KOPT-K1 (cell line): ENCODE results near the gene MED17.
A peak's percentile ranks its signal among the peaks of the same experiment; 100 is the strongest.

Source experiments
- H3K27ac ChIP-seq: fragments of 200-600 bp; sonication (generic); 2 replicates; pipeline ENCODE4 v1.5.1; 2016; ENCODE audit warnings: antibody characterized with exemption, mild to moderate bottlenecking, low read depth, low read length; ENCODE audit not compliant: poor library complexity, severe bottlenecking
- H3K36me3 ChIP-seq: fragments of 200-600 bp; sonication (generic); 2 replicates; pipeline ENCODE4 v1.5.1; 2017; ENCODE audit warnings: antibody characterized with exemption, mild to moderate bottlenecking, low read length, moderate library complexity; ENCODE audit not compliant: insufficient read depth
- H3K9me3 ChIP-seq: fragments of 200-600 bp; sonication (generic); 2 replicates; pipeline ENCODE4 v1.5.1; 2017; ENCODE audit warnings: antibody characterized with exemption, low read length, mild to moderate bottlenecking; ENCODE audit not compliant: insufficient read depth, poor library complexity, severe bottlenecking

MED17 gene, protein sequence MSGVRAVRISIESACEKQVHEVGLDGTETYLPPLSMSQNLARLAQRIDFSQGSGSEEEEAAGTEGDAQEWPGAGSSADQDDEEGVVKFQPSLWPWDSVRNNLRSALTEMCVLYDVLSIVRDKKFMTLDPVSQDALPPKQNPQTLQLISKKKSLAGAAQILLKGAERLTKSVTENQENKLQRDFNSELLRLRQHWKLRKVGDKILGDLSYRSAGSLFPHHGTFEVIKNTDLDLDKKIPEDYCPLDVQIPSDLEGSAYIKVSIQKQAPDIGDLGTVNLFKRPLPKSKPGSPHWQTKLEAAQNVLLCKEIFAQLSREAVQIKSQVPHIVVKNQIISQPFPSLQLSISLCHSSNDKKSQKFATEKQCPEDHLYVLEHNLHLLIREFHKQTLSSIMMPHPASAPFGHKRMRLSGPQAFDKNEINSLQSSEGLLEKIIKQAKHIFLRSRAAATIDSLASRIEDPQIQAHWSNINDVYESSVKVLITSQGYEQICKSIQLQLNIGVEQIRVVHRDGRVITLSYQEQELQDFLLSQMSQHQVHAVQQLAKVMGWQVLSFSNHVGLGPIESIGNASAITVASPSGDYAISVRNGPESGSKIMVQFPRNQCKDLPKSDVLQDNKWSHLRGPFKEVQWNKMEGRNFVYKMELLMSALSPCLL

DNA sequence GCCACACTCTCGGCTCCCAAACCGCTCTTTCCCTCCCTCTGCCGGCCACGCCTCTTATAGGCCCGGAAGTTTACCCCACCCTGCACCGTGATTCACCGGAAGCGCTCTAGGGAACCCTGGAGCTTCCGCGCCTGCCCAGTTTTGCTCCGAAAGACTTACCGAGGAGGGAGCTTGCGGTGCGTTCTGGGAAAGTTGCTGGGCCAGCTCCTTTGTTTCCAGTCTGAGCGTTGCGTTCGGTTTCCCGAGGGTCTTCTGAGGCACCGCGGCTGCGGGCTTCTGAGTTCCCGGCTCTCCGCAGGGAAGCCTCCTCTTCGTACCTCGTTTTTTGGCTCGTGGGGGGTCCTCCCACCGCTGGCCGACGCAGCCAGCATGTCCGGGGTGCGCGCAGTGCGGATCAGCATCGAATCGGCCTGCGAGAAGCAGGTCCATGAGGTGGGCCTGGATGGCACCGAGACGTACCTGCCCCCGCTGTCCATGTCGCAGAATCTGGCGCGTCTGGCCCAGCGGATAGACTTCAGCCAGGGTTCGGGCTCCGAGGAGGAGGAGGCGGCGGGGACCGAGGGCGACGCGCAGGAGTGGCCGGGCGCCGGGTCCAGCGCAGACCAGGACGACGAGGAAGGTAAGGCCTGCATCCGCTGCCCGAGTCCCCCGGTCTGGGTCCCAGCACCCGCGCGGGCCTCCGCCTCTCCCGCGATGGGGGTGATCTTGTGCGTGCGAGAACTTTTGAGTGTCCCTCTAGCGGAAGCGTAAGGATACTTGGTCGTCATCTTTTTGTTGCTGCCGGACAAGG, at the start of gene MED17:
MED17 (plus strand) TSS at position 138 of the 790 bp plus-strand sequence; CDS start at position 370, 232 bp downstream.
- Histone ChIP-seq H3K9me3 (no peaks in the 10 kb centered on the region), H3K36me3 (peaks cover 30% of the 10 kb centered on the region), H3K27ac (peak within 1 kb of the TSS; percentile 93)

DNA sequence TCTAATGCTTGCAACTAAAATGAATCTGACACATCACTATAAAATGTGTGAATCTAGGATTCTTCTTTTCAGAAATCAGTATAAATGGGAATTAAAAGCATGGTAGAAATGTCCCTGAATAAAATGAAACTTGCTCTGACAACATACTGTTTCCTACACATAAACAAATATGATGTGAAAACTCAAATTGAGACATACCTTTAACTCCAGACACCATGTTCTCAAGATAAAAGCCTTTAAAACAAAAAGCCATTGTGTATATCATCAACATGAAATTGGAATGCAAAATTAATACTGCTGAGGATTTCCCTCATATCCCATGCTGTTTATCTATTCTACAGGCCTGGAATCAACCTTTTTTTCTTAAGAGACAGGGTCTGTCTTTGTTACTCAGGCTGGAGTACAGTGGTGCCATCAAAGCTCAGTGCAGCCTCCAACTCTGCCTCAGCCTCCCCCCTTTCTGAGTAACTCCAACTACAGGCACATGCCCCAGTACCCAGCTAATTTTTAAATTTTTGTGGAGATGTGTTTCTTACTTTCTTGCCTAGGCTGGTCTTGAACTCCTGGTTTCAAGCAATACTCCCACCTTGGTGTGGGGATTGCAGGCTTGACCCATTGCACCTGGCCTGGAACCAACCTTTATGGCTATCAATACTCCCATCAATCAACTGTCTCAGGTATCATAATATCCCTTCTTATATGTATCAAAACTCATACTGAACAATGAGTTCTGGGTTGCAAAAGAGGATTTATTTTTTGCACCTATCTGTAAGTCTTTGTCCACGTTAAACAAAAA, 49.5 kb upstream of the MED17 start:
- Histone ChIP-seq H3K9me3 (no peaks in the 10 kb centered on the region), H3K27ac (no peak overlapping the region), H3K36me3 (peaks cover 100% of the 10 kb centered on the region)

DNA sequence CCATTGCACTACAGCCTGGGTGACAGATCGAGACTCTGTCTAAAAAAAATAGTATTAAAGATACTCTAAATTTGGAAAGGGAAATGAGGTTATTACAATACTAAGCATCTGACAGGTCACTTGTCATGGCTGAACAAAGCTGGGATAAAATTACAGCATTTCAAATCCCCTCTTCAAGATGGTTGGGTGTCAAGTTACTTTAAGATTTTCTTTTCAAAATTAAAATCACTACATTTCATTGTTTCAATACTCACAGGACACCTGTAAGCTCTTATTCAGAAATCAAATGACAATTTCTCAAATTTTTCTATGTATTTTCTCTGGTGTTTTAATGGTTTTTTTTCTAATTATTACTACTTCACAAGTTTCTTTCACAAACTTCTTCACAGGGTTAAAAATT, 48.5 kb upstream of the MED17 start:
- H3K27ac ChIP-seq, result no peak overlapping the region
- H3K9me3 ChIP-seq, result no peaks in the 10 kb centered on the region
- H3K36me3 ChIP-seq, result peaks cover 97% of the 10 kb centered on the region

DNA sequence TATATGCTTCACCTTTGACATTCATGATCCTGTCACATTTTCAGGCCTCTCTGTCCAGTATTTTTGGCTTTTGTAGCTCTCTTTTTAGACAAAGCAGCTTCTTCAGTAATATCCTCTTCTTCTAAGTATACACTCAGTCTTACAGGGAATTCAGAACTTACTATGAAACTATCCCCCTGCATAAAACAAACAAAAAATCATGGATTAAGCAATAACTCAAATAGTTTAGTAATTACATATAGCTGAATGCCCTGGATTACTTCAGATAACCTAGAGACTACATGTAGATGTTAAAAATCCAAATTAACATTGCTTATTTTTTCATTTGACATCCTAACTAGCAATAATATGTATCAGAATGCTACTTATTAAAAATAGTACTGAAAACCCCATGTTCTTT, 48.0 kb upstream of the MED17 start:
- Histone ChIP-seq H3K36me3 (peaks cover 92% of the 10 kb centered on the region), H3K9me3 (no peaks in the 10 kb centered on the region), H3K27ac (no peak overlapping the region)

DNA sequence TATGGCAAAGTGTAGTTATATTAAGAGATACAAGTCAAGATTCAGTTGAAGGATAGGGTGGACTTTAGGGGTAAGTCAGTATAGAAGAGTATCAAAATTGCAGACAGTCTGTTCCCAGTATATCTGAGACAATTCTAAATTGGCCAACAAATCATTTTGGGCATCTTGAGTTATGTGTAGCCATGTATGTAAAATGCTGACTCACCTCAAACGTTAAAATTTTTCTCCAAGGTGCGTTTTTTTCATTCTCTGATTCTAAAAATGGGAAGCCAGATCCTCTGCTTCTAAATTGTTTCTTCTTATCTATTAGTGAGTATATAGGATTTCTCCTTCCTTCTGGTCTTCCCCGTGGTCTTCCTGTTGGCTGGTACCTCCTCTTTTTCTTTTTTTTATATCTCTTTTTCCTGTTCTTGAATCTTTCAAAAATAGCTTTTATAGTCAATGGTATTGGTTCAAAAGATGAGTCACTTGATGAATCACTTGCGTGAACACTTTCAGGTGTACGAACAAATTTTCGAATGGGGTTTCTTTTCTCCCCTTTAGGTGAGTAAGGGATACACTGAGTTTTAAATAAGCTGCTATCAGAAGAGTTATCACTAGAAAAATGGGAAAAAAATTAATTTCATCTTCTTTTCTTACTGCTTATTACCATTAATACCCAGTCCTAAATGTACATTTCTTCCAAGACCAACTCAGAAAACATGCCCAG, 46.0 kb upstream of the MED17 start:
- Histone ChIP-seq H3K36me3 (peaks cover 75% of the 10 kb centered on the region), H3K27ac (peak overlapping the region; percentile 11), H3K9me3 (no peaks in the 10 kb centered on the region)

DNA sequence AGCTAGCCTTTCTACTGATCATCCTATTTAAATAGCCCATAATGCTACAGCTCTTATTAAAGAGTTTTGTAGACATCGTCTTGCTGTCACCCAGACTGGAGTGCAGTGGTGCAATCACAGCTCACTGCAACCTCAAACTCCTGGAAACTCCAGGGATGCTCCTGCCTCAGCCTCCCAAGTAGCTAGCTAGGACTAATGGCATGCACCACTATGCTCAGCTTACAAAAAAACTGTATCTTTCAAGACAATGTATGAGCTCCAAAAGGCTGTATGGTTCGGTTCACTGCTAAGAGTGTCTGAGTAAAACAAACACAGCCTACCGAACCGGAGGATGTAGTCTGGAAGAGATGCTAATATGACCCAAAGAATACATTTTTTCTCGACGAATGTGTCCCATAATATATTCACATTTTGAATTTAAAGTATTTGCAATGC, 45.4 kb upstream of the MED17 start:
- Histone ChIP-seq H3K27ac (peak overlapping the region; percentile 94), H3K9me3 (no peaks in the 10 kb centered on the region), H3K36me3 (peaks cover 75% of the 10 kb centered on the region)

DNA sequence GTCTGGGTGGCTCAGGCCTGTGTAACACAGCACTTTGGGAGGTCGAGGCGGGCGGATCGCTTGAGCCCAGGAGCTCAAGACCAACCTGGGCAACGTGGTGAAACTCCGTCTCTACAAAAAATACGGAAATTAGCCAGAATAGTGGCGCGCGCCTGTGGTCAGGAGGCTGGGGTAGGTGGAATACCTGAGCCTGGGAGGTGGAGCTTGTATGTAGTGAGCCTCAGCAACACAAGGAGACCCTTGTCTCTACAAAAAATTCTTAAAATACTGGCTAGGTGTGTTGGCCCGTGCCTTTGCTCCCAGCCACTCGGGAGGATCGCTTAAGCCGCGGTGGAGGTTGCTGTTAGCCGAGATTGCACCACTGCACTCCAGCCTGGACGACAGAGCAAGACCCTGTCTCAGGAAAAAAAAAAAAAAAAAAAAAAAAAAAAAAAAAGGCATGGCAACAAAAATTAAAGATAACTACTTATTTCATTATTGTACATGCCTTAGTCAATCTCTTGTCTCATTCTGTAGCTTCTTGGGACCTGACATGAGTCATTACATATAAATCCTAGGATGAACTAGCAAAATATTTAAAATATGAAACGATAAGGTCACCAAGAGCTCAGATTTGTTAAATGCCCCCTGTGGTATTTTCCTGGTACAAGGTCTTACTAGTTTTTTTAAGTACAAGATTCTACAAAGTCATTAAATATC, 43.9 kb upstream of the MED17 start:
- Histone ChIP-seq H3K36me3 (peaks cover 62% of the 10 kb centered on the region), H3K27ac (peak overlapping the region; percentile 94), H3K9me3 (no peaks in the 10 kb centered on the region)

DNA sequence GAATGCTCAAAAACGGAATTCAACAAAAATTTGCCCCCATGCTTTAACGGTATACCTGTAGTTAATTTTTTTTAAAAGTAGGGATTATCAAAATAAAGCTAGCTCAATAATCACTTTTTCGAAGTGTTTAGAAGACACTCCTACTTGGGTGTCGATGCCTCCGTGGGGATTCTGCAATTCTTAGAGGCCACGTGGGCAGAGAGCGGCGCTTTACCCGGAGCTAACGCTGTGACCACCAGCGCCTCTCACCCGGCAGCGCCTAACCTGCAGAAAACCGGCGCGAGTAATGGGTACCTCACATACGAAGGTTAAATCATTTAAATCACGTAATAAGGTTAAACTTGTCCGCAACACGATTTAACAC, 43.4 kb upstream of the MED17 start:
- H3K36me3 ChIP-seq, result peaks cover 56% of the 10 kb centered on the region
- H3K27ac ChIP-seq, result peak overlapping the region; percentile 94
- no peaks in the 10 kb centered on the region for H3K9me3 ChIP-seq

DNA sequence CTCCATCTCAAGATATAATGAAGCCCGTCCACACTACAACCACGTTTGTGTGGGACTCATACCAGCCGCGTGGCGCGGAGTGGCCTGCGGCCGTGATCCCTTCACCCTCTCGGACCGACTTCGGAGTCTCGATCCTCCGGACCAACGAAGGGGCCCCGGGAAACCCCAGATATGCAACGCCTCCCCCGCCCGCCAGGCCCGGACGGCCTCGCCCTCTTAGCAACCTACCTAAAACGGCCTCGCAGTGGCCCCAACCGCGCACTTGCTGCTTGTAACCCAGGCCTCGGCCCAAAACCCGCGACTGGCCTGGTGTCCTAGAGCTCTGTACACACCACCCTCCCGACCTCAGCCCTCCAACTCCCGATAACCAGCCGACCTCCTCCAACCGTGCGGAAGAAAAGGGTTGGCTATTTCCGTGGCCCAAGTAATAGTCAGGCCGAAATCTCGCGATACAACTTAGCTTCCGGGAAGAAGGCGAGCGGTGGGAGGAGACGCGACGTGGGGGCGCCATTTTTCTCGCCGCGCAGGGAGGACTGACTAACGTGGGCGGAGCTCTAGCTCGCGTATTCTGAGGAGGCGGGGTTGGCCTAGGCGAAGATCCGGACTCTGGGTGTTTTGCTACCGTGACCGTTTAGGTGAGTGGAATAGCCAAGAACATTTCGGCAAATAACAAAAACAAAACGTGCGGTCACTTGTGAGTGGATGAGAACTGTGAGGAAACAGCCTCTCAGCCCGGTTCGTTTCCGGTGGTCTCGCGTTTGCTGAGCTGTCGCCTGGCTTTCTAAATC, 42.8 kb upstream of the MED17 start, which contains the start of the genes C11orf54 and TAF1D:
C11orf54 (plus strand) TSS at position 579 of the 788 bp plus-strand sequence. CDS start 5,722 bp downstream, outside the sequence.
TAF1D (minus strand) TSS at position 402 of the 788 bp plus-strand sequence. CDS start 2,191 bp downstream, outside the sequence.
- peaks cover 51% of the 10 kb centered on the region for H3K36me3 ChIP-seq
- no peaks in the 10 kb centered on the region for H3K9me3 ChIP-seq
- H3K27ac ChIP-seq, result peak within 1 kb of the TSS; percentile 94

DNA sequence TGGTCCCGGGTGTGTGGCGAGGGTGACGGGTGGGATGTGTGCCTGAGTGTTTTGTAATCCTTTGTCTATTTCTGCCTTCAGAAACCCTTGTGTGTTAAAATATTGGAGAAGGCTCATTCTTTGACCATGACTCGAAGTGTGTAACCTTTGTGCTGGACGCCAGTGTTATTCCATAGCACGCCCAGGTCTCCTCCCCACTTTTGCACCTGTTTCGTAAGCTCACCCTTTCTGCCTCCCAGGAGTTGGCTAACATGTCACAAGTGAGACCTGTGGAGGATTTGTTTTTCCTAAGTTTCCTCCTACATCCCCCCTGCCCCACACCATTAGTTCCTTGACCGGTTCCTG, 42.2 kb upstream of the MED17 start:
- Histone ChIP-seq H3K27ac (peak overlapping the region; percentile 94), H3K36me3 (peaks cover 45% of the 10 kb centered on the region), H3K9me3 (no peaks in the 10 kb centered on the region)

DNA sequence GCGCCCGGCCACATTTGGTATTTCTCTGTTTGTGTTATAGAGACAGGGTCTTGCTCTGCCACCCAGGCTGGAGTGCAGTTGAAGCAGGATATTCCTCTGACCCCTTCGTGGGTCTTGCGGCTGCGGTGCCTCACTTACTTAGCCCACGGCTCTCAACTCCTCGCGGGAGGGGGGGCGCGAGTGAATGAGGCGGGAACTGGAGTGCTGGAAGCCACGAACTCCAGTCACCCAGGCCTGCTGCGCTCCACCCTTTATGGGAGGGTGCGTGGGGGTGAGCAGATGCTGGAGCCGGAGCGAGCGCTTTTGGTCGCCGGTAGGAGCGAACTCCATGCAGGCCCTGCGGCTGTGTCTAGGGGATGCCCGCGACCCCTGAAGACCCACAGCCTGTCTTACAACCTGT, 40.8 kb upstream of the MED17 start:
- Histone ChIP-seq H3K27ac (no peak overlapping the region), H3K9me3 (no peaks in the 10 kb centered on the region), H3K36me3 (peaks cover 31% of the 10 kb centered on the region)

DNA sequence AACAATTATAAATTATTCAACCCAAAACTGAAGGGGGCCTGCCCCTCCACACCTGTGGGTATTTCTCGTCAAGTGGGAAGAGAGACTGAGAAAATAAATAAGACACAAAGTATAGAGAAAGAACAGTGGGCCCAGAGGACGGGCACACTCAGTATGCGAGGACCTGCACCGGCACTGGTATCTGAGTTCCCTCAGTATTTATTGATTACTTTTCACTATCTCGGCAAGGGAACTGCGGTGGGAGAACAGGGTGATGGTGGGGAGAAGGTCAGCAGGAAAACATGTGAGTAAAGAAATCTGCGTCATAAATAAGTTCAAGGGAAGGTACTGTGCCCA, 39.4 kb upstream of the MED17 start:
- peaks cover 17% of the 10 kb centered on the region for H3K36me3 ChIP-seq
- no peaks in the 10 kb centered on the region for H3K9me3 ChIP-seq
- H3K27ac ChIP-seq, result no peak overlapping the region
